HG03521 (cell line): ENCODE data around the gene METTL16.

Source experiments
- ATAC-seq: cut with Tn5 transposase; IDR thresholded peaks from one replicate; pipeline ENCODE4 v1.9.1; 2021; ENCODE audit warnings: mild to moderate bottlenecking, moderate library complexity; ENCODE audit not compliant: unreplicated experiment

The METTL16 gene

GRCh38 chr17:2416010-2416734 is 95.5 kb downstream of the METTL16 start:
- no peak for ATAC-seq

- no peak for ATAC-seq
Measured at GRCh38 chr17:2415081-2415480, 96.6 kb downstream of the METTL16 start.

GRCh38 chr17:2414446-2415064 is 97.1 kb downstream of the METTL16 start:
- no peak for ATAC-seq

- ATAC-seq, result no peak
Measured at GRCh38 chr17:2412561-2413021, 99.1 kb downstream of the METTL16 start.

- ATAC-seq, result no peak
Measured at GRCh38 chr17:2410951-2411350, 100.7 kb downstream of the METTL16 start.

GRCh38 chr17:2406903-2407790 is 104.5 kb downstream of the METTL16 start:
- no peak for ATAC-seq

GRCh38 chr17:2406271-2406902 is 105.3 kb downstream of the METTL16 start:
- ATAC-seq, result no peak

- no peak for ATAC-seq
Measured at GRCh38 chr17:2405247-2405926, 106.3 kb downstream of the METTL16 start.

GRCh38 chr17:2403044-2403443 is 108.6 kb downstream of the METTL16 start:
- no peak for ATAC-seq

- no peak for ATAC-seq
Measured at GRCh38 chr17:2402544-2402943, 109.1 kb downstream of the METTL16 start.

- peak; percentile 43 for ATAC-seq
Measured at GRCh38 chr17:2401426-2402221, 110.1 kb downstream of the METTL16 start.

GRCh38 chr17:2400877-2401425 is 110.7 kb downstream of the METTL16 start, which contains the start of gene MNT:
MNT (minus strand) TSS chr17:2401060; CDS start chr17:2400712, 348 bp downstream.
- ATAC-seq, result peak; percentile 32

- ATAC-seq, result no peak
Measured at GRCh38 chr17:2400474-2400866, 111.2 kb downstream of the METTL16 start.

- ATAC-seq, result peak; percentile 34
Measured at GRCh38 chr17:2399572-2400473, 111.9 kb downstream of the METTL16 start.

GRCh38 chr17:2398655-2399571 is 112.8 kb downstream of the METTL16 start:
- ATAC-seq, result no peak

- no peak for ATAC-seq
Measured at GRCh38 chr17:2398182-2398581, 113.5 kb downstream of the METTL16 start.
